HEK293 (cell line): ENCODE results near the gene CPN1.
"Not testable (repeated sequence)": the region's sequence is repeated elsewhere in the genome, so short reads cannot be mapped to it uniquely, and the experiment has no call there.

Experiments used
- CTCF ChIA-PET: fragments of 350-600 bp; formaldehyde crosslinking; extraction: SDS; loops from one replicate; lab custom pipeline; 2021; ENCODE audit warnings: antibody characterized with exemption; lab: Yijun Ruan, JAX
- POLR2A ChIA-PET: fragments of 300-600 bp; formaldehyde crosslinking; extraction: SDS; loops from one replicate; lab custom pipeline; 2020; ENCODE audit warnings: antibody characterized with exemption, inconsistent platforms; lab: Yijun Ruan, JAX
- H3K27ac ChIP-seq: fragments of 200-500 bp; sonication (Bioruptor generic); 2 replicates; pipeline ENCODE4 v1.5.1; 2014; ENCODE audit warnings: low read depth, low read length, control low read depth, inconsistent platforms; ENCODE audit errors: extremely low read depth
- H3K36me3 ChIP-seq, 2 experiments: fragments of 200-500 bp in 1 of 2; sonication (Bioruptor generic) in 1 of 2; 1 replicate in 1 of 2; 2 replicates in 1 of 2; pipeline ENCODE4 v1.5.1; 2014 to 2017; ENCODE audit warnings: inconsistent platforms in 2 of 2, low read length in 2 of 2; ENCODE audit not compliant: control insufficient read depth in 2 of 2, insufficient read depth in 1 of 2
- H3K4me1 ChIP-seq: fragments of 200-500 bp; sonication (Bioruptor generic); 2 replicates; pipeline ENCODE4 v1.5.1; 2014; ENCODE audit warnings: mild to moderate bottlenecking, low read length, inconsistent platforms; ENCODE audit not compliant: control insufficient read depth, insufficient read depth
- H3K4me3 ChIP-seq: 2 replicates; pipeline ENCODE4 v1.5.1; 2011; ENCODE audit warnings: low read depth, mild to moderate bottlenecking, control low read depth, low read length, moderate library complexity
- H3K9me3 ChIP-seq: fragments of 200-500 bp; sonication (Bioruptor generic); 2 replicates; pipeline ENCODE4 v1.5.1; 2014; ENCODE audit warnings: low read depth, low read length, inconsistent platforms; ENCODE audit not compliant: control insufficient read depth, insufficient read depth
- EGR2 ChIP-seq: fragments of 450-650 bp; formaldehyde crosslinking; IDR thresholded peaks from 2 replicates; pipeline ENCODE4 v1.5.1; 2016; ENCODE audit warnings: low read depth, missing biosample characterization, missing genetic modification characterization
- PBX3 ChIP-seq: sonication (generic); formaldehyde crosslinking; IDR thresholded peaks from 2 replicates; pipeline ENCODE4 v1.8.1; 2022; ENCODE audit warnings: mild to moderate bottlenecking, moderate library complexity, missing genetic modification reagents
- PRDM1 ChIP-seq: fragments of 450-650 bp; formaldehyde crosslinking; IDR thresholded peaks from 2 replicates; pipeline ENCODE4; 2016; ENCODE audit warnings: missing biosample characterization, missing genetic modification characterization
- SP2 ChIP-seq: fragments of 450-650 bp; formaldehyde crosslinking; IDR thresholded peaks from 2 replicates; pipeline ENCODE4 v1.5.1; 2016; ENCODE audit warnings: missing biosample characterization, missing genetic modification characterization
- TCF7L2 ChIP-seq: IDR thresholded peaks from 2 replicates; pipeline ENCODE4 v1.6.1; 2011; ENCODE audit warnings: low read depth, mild to moderate bottlenecking, inconsistent platforms, low read length, moderate library complexity, borderline replicate concordance
- ZBTB1 ChIP-seq: fragments of 450-650 bp; formaldehyde crosslinking; IDR thresholded peaks from 2 replicates; pipeline ENCODE4 v1.5.1; 2016; ENCODE audit warnings: missing biosample characterization, missing genetic modification characterization
- ZBTB21 ChIP-seq: fragments of 450-650 bp; formaldehyde crosslinking; IDR thresholded peaks from 2 replicates; pipeline ENCODE4 v1.5.1; 2017; ENCODE audit warnings: missing biosample characterization, missing genetic modification characterization
- ZBTB49 ChIP-seq: fragments of 450-650 bp; formaldehyde crosslinking; IDR thresholded peaks from 2 replicates; pipeline ENCODE4 v1.5.1; 2016; ENCODE audit warnings: missing biosample characterization, missing genetic modification characterization, low read depth
- ZFP37 ChIP-seq: fragments of 450-650 bp; formaldehyde crosslinking; IDR thresholded peaks from 2 replicates; pipeline ENCODE4 v1.5.1; 2016; ENCODE audit warnings: missing biosample characterization, missing genetic modification characterization
- ZNF133 ChIP-seq: fragments of 450-650 bp; formaldehyde crosslinking; IDR thresholded peaks from 2 replicates; pipeline ENCODE4 v1.5.1; 2016; ENCODE audit warnings: missing biosample characterization, missing genetic modification characterization
- ZNF140 ChIP-seq: fragments of 450-650 bp; formaldehyde crosslinking; IDR thresholded peaks from 2 replicates; pipeline ENCODE4 v1.5.1; 2016; ENCODE audit warnings: missing biosample characterization, missing genetic modification characterization
- ZNF155 ChIP-seq: fragments of 450-650 bp; formaldehyde crosslinking; IDR thresholded peaks from 2 replicates; pipeline ENCODE4 v1.5.1; 2016; ENCODE audit warnings: missing biosample characterization, missing genetic modification characterization
- ZNF335 ChIP-seq: fragments of 450-650 bp; formaldehyde crosslinking; conservative IDR thresholded peaks from 2 replicates; pipeline ENCODE4 v1.5.1; 2016; ENCODE audit warnings: missing biosample characterization, missing genetic modification characterization
- ZNF350 ChIP-seq: fragments of 450-650 bp; formaldehyde crosslinking; IDR thresholded peaks from 2 replicates; pipeline ENCODE4 v1.5.0; 2017; ENCODE audit warnings: missing biosample characterization, mild to moderate bottlenecking, missing genetic modification characterization
- ZNF354C ChIP-seq: fragments of 450-650 bp; formaldehyde crosslinking; IDR thresholded peaks from 2 replicates; pipeline ENCODE4 v1.5.1; 2016; ENCODE audit warnings: missing biosample characterization, missing genetic modification characterization, low read depth, borderline replicate concordance
- ZNF416 ChIP-seq: fragments of 450-650 bp; formaldehyde crosslinking; IDR thresholded peaks from 2 replicates; pipeline ENCODE4 v1.5.1; 2016; ENCODE audit warnings: missing biosample characterization, missing genetic modification characterization
- ZNF513 ChIP-seq: fragments of 450-650 bp; IDR thresholded peaks from 2 replicates; pipeline ENCODE4 v1.5.1; 2018; ENCODE audit warnings: missing biosample characterization, missing genetic modification characterization
- ZNF521 ChIP-seq: fragments of 450-650 bp; formaldehyde crosslinking; IDR thresholded peaks from 2 replicates; pipeline ENCODE4 v1.5.1; 2017; ENCODE audit warnings: missing biosample characterization, mild to moderate bottlenecking, missing genetic modification characterization
- ZNF585B ChIP-seq: fragments of 450-650 bp; formaldehyde crosslinking; IDR thresholded peaks from 2 replicates; pipeline ENCODE4 v1.5.1; 2016; ENCODE audit warnings: missing biosample characterization, missing genetic modification characterization
- ZNF792 ChIP-seq: fragments of 450-650 bp; formaldehyde crosslinking; IDR thresholded peaks from 2 replicates; pipeline ENCODE4 v1.5.1; 2016; ENCODE audit warnings: missing biosample characterization, missing genetic modification characterization

CPN1 gene

GRCh38 chr10:100089241-100089640, 7.6 kb upstream of the CPN1 start:
- ChIA-PET CTCF (interaction anchor here (0.6 to 1.0 kb wide), 2 partner anchors 43 to 73 kb away, joined by 3 read pairs; no protein-coding TSS in a partner anchor), POLR2A (no interaction called here)

GRCh38 chr10:100086708-100087107, 5.0 kb upstream of the CPN1 start:
- CTCF ChIA-PET: not testable (repeated sequence)

More at GRCh38 chr10:100089241-100089640, 7.6 kb upstream of the CPN1 start:
- H3K4me1 ChIP-seq: no peaks in the 10 kb centered on the region
- H3K36me3 ChIP-seq: no peaks in the 10 kb centered on the region
- TF ChIP-seq ZNF140 (no peak), ZNF133 (no peak), ZBTB1 (tag by site-specific recombination) (no peak), ZNF585B (tag by site-specific recombination) (no peak), TCF7L2 (no peak), PRDM1 (tag by site-specific recombination) (no peak), ZNF513 (no peak), ZNF521 (tag by site-specific recombination) (no peak)
- no peaks in the 10 kb centered on the region for H3K9me3 ChIP-seq
- H3K4me3 ChIP-seq: no peak overlapping the region
- no peak overlapping the region for H3K27ac ChIP-seq

GRCh38 chr10:100085596-100085995, 3.9 kb upstream of the CPN1 start:
- no peak overlapping the region for H3K27ac ChIP-seq
- POLR2A ChIA-PET: no interaction called here
- no peaks in the 10 kb centered on the region for H3K9me3 ChIP-seq
- H3K4me1 ChIP-seq: no peaks in the 10 kb centered on the region
- H3K4me3 ChIP-seq: no peak overlapping the region
- TF ChIP-seq ZBTB21 (tag by site-specific recombination) (no peak), ZNF350 (no peak), ZNF155 (no peak), ZBTB49 (tag by site-specific recombination) (no peak), ZNF354C (no peak), ZNF792 (no peak), ZFP37 (tag by site-specific recombination) (no peak), EGR2 (no peak), SP2 (tag by site-specific recombination) (no peak), ZNF416 (tag by site-specific recombination) (no peak), ZNF335 (tag by site-specific recombination) (no peak), PBX3 (CRISPR knock-in tag) (no peak)
- CTCF ChIA-PET: interaction anchor here (0.8 to 1.0 kb wide), 2 partner anchors 40 to 240 kb away, joined by 3 read pairs; no protein-coding TSS in a partner anchor
- H3K36me3 ChIP-seq: no peaks in the 10 kb centered on the region

More at GRCh38 chr10:100086708-100087107, 5.0 kb upstream of the CPN1 start:
- H3K4me1 ChIP-seq, H3K36me3 ChIP-seq, H3K27ac ChIP-seq, H3K4me3 ChIP-seq, H3K9me3 ChIP-seq, POLR2A ChIA-PET: not testable (repeated sequence)
